OCI-M1 (cell line): Measurements from ENCODE around the gene PIGU.
"Not testable (repeated sequence)": the region's sequence is repeated elsewhere in the genome, so short reads cannot be mapped to it uniquely, and the experiment has no call there.

Experiments
- DNase-seq: peaks from one replicate; lab custom pipeline; 2025; lab: John Stamatoyannopoulos, UW

The PIGU gene

GRCh38 chr20:34532756-34533155 lies 144.1 kb downstream of the PIGU start:
- no peak for DNase-seq

- DNase-seq, result no peak
These were observed 144.6 kb downstream of the PIGU start for GRCh38 chr20:34532320-34532719.

GRCh38 chr20:34531608-34532265 lies 145.2 kb downstream of the PIGU start:
- no peak for DNase-seq

- DNase-seq, result no peak
These were observed 146.6 kb downstream of the PIGU start for GRCh38 chr20:34530342-34530741.

GRCh38 chr20:34529742-34530141 lies 147.2 kb downstream of the PIGU start:
- DNase-seq, result no peak

GRCh38 chr20:34528921-34529297 lies 148.0 kb downstream of the PIGU start:
- DNase-seq, result no peak

- no peak for DNase-seq
These were observed 149.9 kb downstream of the PIGU start for GRCh38 chr20:34527016-34527415.

- no peak for DNase-seq
These were observed 150.4 kb downstream of the PIGU start for GRCh38 chr20:34526466-34526865.

GRCh38 chr20:34525709-34526416 lies 151.0 kb downstream of the PIGU start:
- DNase-seq, result peak; percentile 31

GRCh38 chr20:34525342-34525708 lies 151.6 kb downstream of the PIGU start:
- no peak for DNase-seq

- no peak for DNase-seq
These were observed 152.5 kb downstream of the PIGU start for GRCh38 chr20:34524426-34524825.

- peak; percentile 28 for DNase-seq
These were observed 153.7 kb downstream of the PIGU start for GRCh38 chr20:34522969-34523871.

GRCh38 chr20:34519841-34520240 lies 157.1 kb downstream of the PIGU start:
- not testable (repeated sequence) for DNase-seq

- not testable (repeated sequence) for DNase-seq
These were observed 158.0 kb downstream of the PIGU start for GRCh38 chr20:34518863-34519262.

GRCh38 chr20:34517114-34517505 lies 159.8 kb downstream of the PIGU start:
- no peak for DNase-seq

GRCh38 chr20:34516247-34517113 lies 160.4 kb downstream of the PIGU start, which contains the start of gene DYNLRB1:
DYNLRB1 (plus strand) TSS chr20:34516422; CDS start chr20:34516459, 37 bp downstream.
- peak; percentile 96 for DNase-seq

- peak; percentile 86 for DNase-seq
These were observed 161.2 kb downstream of the PIGU start for GRCh38 chr20:34515484-34516246.

GRCh38 chr20:34514897-34515483 lies 161.9 kb downstream of the PIGU start:
- no peak for DNase-seq

- not testable (repeated sequence) for DNase-seq
These were observed 162.9 kb downstream of the PIGU start for GRCh38 chr20:34514034-34514433.

- DNase-seq, result no peak
These were observed 163.9 kb downstream of the PIGU start for GRCh38 chr20:34512955-34513419.
